ENCODE results near the gene IGF1. TPM values are rescaled to one million over a fixed set of nuclear protein-coding genes. Genes with fewer than 3 reads are reported as not detected.

The IGF1 gene
- total RNA-seq, 1 experiment from 2014 or later = not detected

GRCh38 chr12:102430661-102431060 lies 49.7 kb downstream of the IGF1 start:
- Mint-ChIP-seq H3K27me3 (ENCODE audit: unreplicated experiment) (no peaks in the 10 kb centered on the region), H3K4me1 (ENCODE audit: low read depth, unreplicated experiment) (no peaks in the 10 kb centered on the region), H3K4me3 (ENCODE audit: low read depth, unreplicated experiment) (no peak overlapping the region), H3K36me3 (ENCODE audit: insufficient read depth, unreplicated experiment) (no peaks in the 10 kb centered on the region), H3K27ac (ENCODE audit: unreplicated experiment) (no peak overlapping the region), H3K9me3 (ENCODE audit: low read depth, unreplicated experiment) (peaks cover 9% of the 10 kb centered on the region)
- CTCF ChIA-PET = no interaction called here
- BruUV-seq (replicated peaks) = no TSS peak
- intact Hi-C loops (cut with micrococcal nuclease; ENCODE audit: unreplicated experiment) = no loop called here
- no peak for DNase-seq
- no peak for TF ChIP-seq CTCF (IDR thresholded peaks at IDR 0.05; ENCODE audit: unreplicated experiment)

- H3K4me3 Mint-ChIP-seq (ENCODE audit: low read depth, unreplicated experiment) = no peak overlapping the region
- no peaks in the 10 kb centered on the region for H3K36me3 Mint-ChIP-seq (ENCODE audit: insufficient read depth, unreplicated experiment)
- no TSS peak for BruUV-seq (replicated peaks)
- H3K4me1 Mint-ChIP-seq (ENCODE audit: low read depth, unreplicated experiment) = no peaks in the 10 kb centered on the region
- CTCF ChIA-PET = no interaction called here
- no peaks in the 10 kb centered on the region for H3K27me3 Mint-ChIP-seq (ENCODE audit: unreplicated experiment)
- no peak for DNase-seq
- intact Hi-C loops (cut with micrococcal nuclease; ENCODE audit: unreplicated experiment) = no loop called here
- no peak overlapping the region for H3K27ac Mint-ChIP-seq (ENCODE audit: unreplicated experiment)
- H3K9me3 Mint-ChIP-seq (ENCODE audit: low read depth, unreplicated experiment) = peaks cover 14% of the 10 kb centered on the region
- no peak for TF ChIP-seq CTCF (IDR thresholded peaks at IDR 0.05; ENCODE audit: unreplicated experiment)
Measured at GRCh38 chr12:102429211-102430154, 50.9 kb downstream of the IGF1 start.

- CTCF ChIA-PET = no interaction called here
- no peaks in the 10 kb centered on the region for H3K27me3 Mint-ChIP-seq (ENCODE audit: unreplicated experiment)
- BruUV-seq (replicated peaks) = no TSS peak
- no peak for TF ChIP-seq CTCF (IDR thresholded peaks at IDR 0.05; ENCODE audit: unreplicated experiment)
- intact Hi-C loops (cut with micrococcal nuclease; ENCODE audit: unreplicated experiment) = no loop called here
- no peak overlapping the region for H3K27ac Mint-ChIP-seq (ENCODE audit: unreplicated experiment)
- no peak overlapping the region for H3K4me3 Mint-ChIP-seq (ENCODE audit: low read depth, unreplicated experiment)
- no peaks in the 10 kb centered on the region for H3K4me1 Mint-ChIP-seq (ENCODE audit: low read depth, unreplicated experiment)
- no peaks in the 10 kb centered on the region for H3K36me3 Mint-ChIP-seq (ENCODE audit: insufficient read depth, unreplicated experiment)
- no peak for DNase-seq
- peaks cover 11% of the 10 kb centered on the region for H3K9me3 Mint-ChIP-seq (ENCODE audit: low read depth, unreplicated experiment)
Measured at GRCh38 chr12:102427543-102427941, 52.8 kb downstream of the IGF1 start.

GRCh38 chr12:102426599-102427542 lies 53.5 kb downstream of the IGF1 start:
- CTCF ChIA-PET = no interaction called here
- no peaks in the 10 kb centered on the region for H3K27me3 Mint-ChIP-seq (ENCODE audit: unreplicated experiment)
- no TSS peak for BruUV-seq (replicated peaks)
- intact Hi-C loops (cut with micrococcal nuclease; ENCODE audit: unreplicated experiment) = no loop called here
- no peaks in the 10 kb centered on the region for H3K36me3 Mint-ChIP-seq (ENCODE audit: insufficient read depth, unreplicated experiment)
- TF ChIP-seq CTCF (IDR thresholded peaks at IDR 0.05; ENCODE audit: unreplicated experiment) = no peak
- no peak overlapping the region for H3K27ac Mint-ChIP-seq (ENCODE audit: unreplicated experiment)
- no peak for DNase-seq
- peaks cover 11% of the 10 kb centered on the region for H3K9me3 Mint-ChIP-seq (ENCODE audit: low read depth, unreplicated experiment)
- H3K4me3 Mint-ChIP-seq (ENCODE audit: low read depth, unreplicated experiment) = no peak overlapping the region
- no peaks in the 10 kb centered on the region for H3K4me1 Mint-ChIP-seq (ENCODE audit: low read depth, unreplicated experiment)
